Transverse colon (tissue), 4 donors: Measurements from ENCODE around the gene SMPD4. TPM values are rescaled to one million over a fixed set of nuclear protein-coding genes. Genes with fewer than 3 reads are reported as not detected.
"Not testable (repeated sequence)": the region's sequence is repeated elsewhere in the genome, so short reads cannot be mapped to it uniquely, and the experiment has no call there.

Experiments
- DNase-seq: peaks from one replicate; pipeline ENCODE4 v3.0.0-alpha.2; 2019
- H3K27ac ChIP-seq, 4 donors: fragments of 200-600 bp; sonication (generic); 2 replicates each; pipeline ENCODE4 v1.5.1; 2016 to 2018; ENCODE audit warnings: inconsistent platforms in 4 of 4
- H3K27me3 ChIP-seq: fragments of 200-600 bp; sonication (generic); 2 replicates; pipeline ENCODE4 v1.5.1; 2017; ENCODE audit warnings: inconsistent platforms
- H3K36me3 ChIP-seq, 4 donors: fragments of 200-600 bp; sonication (generic); 2 replicates each; pipeline ENCODE4 v1.5.1; 2017 to 2019; ENCODE audit warnings: inconsistent platforms in 4 of 4
- H3K4me1 ChIP-seq, 4 donors: fragments of 200-600 bp; sonication (generic); 2 replicates each; pipeline ENCODE4 v1.5.1; 2017 to 2020; ENCODE audit warnings: inconsistent platforms in 4 of 4
- H3K4me3 ChIP-seq, 4 donors: fragments of 200-600 bp; sonication (generic); 1 replicate in 1 of 4; 2 replicates in 3 of 4; pipeline versions ENCODE4 v1.5.1 to v1.6.1; 2017 to 2019; ENCODE audit warnings: inconsistent platforms in 4 of 4
- H3K9me3 ChIP-seq, 2 donors: fragments of 200-600 bp; sonication (generic); 2 replicates each; pipeline ENCODE4 v1.5.1; 2017 to 2019; ENCODE audit warnings: inconsistent platforms in 2 of 2
- EP300 ChIP-seq: sonication (generic); formaldehyde crosslinking; IDR thresholded peaks from one replicate; pipeline ENCODE4 v1.6.1; 2017; ENCODE audit warnings: antibody characterized with exemption, low read depth
- POLR2A ChIP-seq: fragments of 450-650 bp; IDR thresholded peaks from one replicate; pipeline ENCODE4 v1.6.1; 2016; ENCODE audit warnings: antibody characterized with exemption, mild to moderate bottlenecking, moderate library complexity
- POLR2AphosphoS5 ChIP-seq, 3 donors: sonication (generic); formaldehyde crosslinking; IDR thresholded peaks; one replicate each; pipeline ENCODE4 v1.6.1; 2016; ENCODE audit warnings: antibody characterized with exemption in 3 of 3
- WGBS, 2 donors: methylation state at CpG; one replicate each; pipeline ENCODE4 v1.1.5; 2018; ENCODE audit warnings: low coverage in 1 of 2; 5-methylcytosine and 5-hydroxymethylcytosine counted together
- in situ Hi-C, 4 donors: fragments of 200-750 bp; cut with MboI; loops; one replicate each; pipeline versions ENCODE4 v1.15.0 to v1.15.1; 2017; ENCODE audit warnings: low sequenced_read_pairs in 3 of 4, low pct_ligation_motif_present in 1 of 4, low pct_unique_long_range_greater_than_20kb in 1 of 4
- intact Hi-C: fragments of 100-400 bp; cut with DNase I; formaldehyde crosslinking; loops from one replicate; pipeline ENCODE4 v1.15.1; 2023; ENCODE audit warnings: low total_unique reads
- total RNA-seq, 4 donors: library from RNA; depleted of rRNA; stranded (reverse); fragments of >200 nt; gene quantifications; one replicate each; pipeline ENCODE4 v1.1.0, GENCODE V29; 2016
- TF ChIP-seq, protein P1 (sequence below), 5 experiments: fragments of 200-600 bp in 3 of 5; fragments of 450-650 bp in 2 of 5; sonication (generic) in 3 of 5; IDR thresholded peaks; 1 replicate in 2 of 5; 2 replicates in 3 of 5; pipeline ENCODE4 v1.5.1; 2016 to 2017; ENCODE audit warnings: antibody characterized with exemption in 5 of 5, inconsistent platforms in 3 of 5, mild to moderate bottlenecking in 2 of 5, moderate library complexity in 1 of 5

SMPD4 gene
- total RNA-seq, 4 donors from 2014 or later = 29.1 to 110 (median 52.8) TPM

DNA sequence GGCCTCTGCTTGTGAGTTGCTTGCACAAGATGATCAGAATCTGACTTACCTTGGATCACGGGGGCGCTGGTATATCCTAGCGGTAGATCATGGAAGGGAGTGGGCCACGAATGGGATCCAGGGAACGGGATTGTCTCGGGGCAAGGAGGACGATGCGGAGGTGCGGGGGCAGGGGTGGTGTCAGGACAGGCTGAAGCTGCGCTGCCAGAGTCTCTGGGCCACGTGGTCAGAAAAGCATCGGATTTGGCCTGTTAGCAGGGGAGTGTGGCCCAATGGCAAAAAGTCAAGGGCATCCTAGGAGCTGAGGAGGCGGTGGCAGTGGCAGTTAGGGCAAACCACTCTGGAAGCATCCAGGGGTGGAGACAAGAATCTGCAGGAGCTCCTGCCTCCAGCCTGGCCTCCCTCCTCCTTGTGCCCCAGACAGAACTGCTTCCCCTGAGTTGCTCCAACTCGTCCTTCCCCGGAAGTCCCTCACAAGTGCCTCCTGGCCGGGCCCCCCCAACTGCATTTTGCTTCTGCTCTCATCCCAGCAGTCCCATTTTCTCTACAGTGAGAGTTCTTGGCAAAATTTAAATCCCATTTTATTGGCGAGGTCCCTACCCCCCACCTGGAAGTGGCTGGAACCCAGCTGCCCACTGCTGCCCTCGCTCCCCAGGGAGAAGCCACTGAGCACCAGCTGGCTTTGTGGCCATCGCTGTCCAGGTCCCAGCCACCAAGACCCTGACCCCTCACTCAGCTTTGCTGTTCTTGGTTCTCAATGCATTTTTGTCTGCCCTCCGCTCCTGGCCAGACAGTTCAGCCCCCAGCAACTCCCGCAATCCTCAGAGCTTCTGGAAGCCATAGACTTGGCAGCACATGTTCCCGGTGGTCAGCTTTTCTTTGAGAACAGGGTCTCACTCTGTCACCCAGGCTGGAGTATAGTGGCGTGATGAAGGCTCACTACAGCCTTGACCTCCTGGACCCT lies 30.9 kb downstream of the SMPD4 start:
- Histone ChIP-seq H3K4me3 (no peak overlapping the region), H3K4me1 (peaks cover 0 to under 1% (median under 1%) of the 10 kb centered on the region in 4 donors), H3K9me3 (no peaks in the 10 kb centered on the region), H3K27me3 (peaks cover 9% of the 10 kb centered on the region), H3K36me3 (no peaks in the 10 kb centered on the region), H3K27ac (no peak overlapping the region)
- DNase-seq = no peak
- intact Hi-C loops = no loop called here
- TF ChIP-seq EP300 (no peak), POLR2A (no peak), POLR2AphosphoS5 (IDR thresholded peaks at IDR 0.05) (no peak)
- TF ChIP-seq, protein P1, sequence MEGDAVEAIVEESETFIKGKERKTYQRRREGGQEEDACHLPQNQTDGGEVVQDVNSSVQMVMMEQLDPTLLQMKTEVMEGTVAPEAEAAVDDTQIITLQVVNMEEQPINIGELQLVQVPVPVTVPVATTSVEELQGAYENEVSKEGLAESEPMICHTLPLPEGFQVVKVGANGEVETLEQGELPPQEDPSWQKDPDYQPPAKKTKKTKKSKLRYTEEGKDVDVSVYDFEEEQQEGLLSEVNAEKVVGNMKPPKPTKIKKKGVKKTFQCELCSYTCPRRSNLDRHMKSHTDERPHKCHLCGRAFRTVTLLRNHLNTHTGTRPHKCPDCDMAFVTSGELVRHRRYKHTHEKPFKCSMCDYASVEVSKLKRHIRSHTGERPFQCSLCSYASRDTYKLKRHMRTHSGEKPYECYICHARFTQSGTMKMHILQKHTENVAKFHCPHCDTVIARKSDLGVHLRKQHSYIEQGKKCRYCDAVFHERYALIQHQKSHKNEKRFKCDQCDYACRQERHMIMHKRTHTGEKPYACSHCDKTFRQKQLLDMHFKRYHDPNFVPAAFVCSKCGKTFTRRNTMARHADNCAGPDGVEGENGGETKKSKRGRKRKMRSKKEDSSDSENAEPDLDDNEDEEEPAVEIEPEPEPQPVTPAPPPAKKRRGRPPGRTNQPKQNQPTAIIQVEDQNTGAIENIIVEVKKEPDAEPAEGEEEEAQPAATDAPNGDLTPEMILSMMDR (IDR thresholded peaks at IDR 0.05) = no peak
- 92% methylated on average over 6 to 23 of the region's 23 CpGs for WGBS, 2 donors
- in situ Hi-C loops = loop anchor here in 2 of 4 donors (25.0 kb wide), 1 partner anchor 187 kb away; the partner anchor contains the start of gene IMP4 (in 2 of the 2)

DNA sequence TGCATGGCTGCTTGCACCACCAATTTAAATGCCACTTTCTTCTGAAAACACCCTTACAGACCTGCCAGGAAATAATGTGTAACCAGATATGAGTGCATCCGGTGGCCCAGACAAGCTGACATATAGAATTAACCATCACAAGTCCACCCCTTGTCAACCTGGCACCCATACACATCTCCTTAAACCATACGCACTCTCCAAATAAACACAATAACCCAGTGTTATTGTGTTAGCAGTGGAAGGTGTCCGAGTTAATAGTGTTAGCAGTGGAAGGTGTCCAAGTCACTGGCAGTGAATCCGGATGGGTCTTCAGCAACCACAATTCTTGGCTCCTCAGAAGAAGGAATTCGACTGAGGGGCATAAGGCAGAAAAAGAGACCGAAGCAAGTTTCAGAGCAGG lies 32.9 kb downstream of the SMPD4 start:
- peaks cover 25% of the 10 kb centered on the region for H3K27me3 ChIP-seq
- 49 to 75% methylated on average over 4 to 6 of the region's 6 CpGs for WGBS, 2 donors
- intact Hi-C loops, H3K9me3 ChIP-seq, H3K27ac ChIP-seq, H3K4me3 ChIP-seq, in situ Hi-C loops, H3K36me3 ChIP-seq, DNase-seq: not testable (repeated sequence)
- H3K4me1 ChIP-seq = peaks cover 0 to 11% (median 3%) of the 10 kb centered on the region in 4 donors

DNA sequence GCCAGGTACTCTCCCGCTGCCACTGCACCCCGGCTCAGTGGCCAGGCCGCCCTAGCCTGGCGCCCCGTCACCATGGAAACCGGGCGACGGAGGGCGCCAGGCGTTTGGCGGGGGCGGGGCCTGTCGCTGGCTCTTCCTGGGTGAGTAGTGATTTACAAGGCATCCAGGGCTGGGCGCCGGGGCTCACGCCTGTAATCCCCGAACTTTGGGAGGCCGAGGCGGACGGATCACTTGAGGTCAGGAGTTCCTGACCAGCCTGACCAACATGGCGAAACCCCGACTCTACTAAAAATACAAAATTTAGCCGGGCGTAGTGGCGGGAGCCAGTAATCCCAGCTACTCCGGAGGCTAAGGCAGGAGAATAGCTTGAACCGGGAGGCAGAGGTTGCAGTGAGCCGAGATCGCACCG lies 36.4 kb downstream of the SMPD4 start, which contains the start of gene CCDC74B:
CCDC74B (minus strand) TSS at position 107 of the 409 bp plus-strand sequence. CDS start 116 bp downstream, outside the sequence.
- Histone ChIP-seq H3K4me3 (peak within 1 kb of the TSS in 3 of 4 donors; percentile 19 to 48 (median 30)), H3K27me3 (peaks cover 30% of the 10 kb centered on the region), H3K4me1 (peaks cover 0 to 11% (median 3%) of the 10 kb centered on the region in 4 donors)
- H3K27ac ChIP-seq, H3K9me3 ChIP-seq, H3K36me3 ChIP-seq, intact Hi-C loops, in situ Hi-C loops: not testable (repeated sequence)
- WGBS, 2 donors = 8% methylated on average over 16 of the region's 30 CpGs; no CpG with 5 or more reads in 1 of the 2 donors
- DNase-seq = peak; percentile 50

DNA sequence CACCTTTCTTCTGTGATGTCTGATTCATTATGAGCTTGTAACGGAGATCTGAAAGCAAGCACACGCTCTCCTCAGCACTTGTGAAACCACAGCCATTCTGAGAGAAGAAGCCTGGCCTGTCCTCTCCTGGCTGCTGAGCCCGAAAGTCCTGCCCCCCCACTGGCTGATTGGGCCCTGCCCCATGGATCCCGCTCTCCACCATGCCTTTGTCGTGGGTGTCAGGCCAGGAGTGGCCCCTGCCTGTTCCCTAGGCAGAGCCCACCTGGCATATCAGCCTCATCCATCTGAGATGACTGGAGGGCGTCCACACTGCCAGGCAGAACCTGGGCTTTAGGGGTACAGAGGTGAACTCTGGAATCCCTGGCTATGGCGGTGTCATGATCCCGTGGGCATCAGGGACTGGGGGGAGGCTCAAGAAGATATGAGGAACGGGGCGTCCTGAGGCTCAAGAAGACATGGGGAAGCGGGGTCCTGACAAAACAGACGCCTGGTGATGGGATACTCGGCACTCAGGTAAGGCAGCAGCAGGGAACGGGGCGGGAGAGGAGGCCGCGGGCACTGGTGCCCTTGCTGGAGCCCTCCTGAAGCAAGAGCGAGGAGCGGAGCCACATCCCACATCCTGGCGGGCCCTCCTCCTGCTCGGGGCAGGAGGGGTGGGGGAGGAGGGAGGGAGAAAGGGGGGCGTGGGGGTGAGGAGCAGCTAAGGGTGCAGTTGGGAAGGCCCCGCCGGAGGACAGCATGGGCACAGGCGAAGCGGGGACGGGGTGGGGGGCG lies 37.9 kb downstream of the SMPD4 start:
- in situ Hi-C loops, intact Hi-C loops, DNase-seq, H3K27ac ChIP-seq, H3K36me3 ChIP-seq, H3K9me3 ChIP-seq: not testable (repeated sequence)
- 50% methylated on average over 18 of the region's 28 CpGs; no CpG with 5 or more reads in 1 of the 2 donors for WGBS, 2 donors
- Histone ChIP-seq H3K4me1 (peaks cover 0 to 11% (median 3%) of the 10 kb centered on the region in 4 donors), H3K27me3 (peaks cover 30% of the 10 kb centered on the region), H3K4me3 (peak overlapping the region in 2 of 4 donors; percentile 30 to 48)

DNA sequence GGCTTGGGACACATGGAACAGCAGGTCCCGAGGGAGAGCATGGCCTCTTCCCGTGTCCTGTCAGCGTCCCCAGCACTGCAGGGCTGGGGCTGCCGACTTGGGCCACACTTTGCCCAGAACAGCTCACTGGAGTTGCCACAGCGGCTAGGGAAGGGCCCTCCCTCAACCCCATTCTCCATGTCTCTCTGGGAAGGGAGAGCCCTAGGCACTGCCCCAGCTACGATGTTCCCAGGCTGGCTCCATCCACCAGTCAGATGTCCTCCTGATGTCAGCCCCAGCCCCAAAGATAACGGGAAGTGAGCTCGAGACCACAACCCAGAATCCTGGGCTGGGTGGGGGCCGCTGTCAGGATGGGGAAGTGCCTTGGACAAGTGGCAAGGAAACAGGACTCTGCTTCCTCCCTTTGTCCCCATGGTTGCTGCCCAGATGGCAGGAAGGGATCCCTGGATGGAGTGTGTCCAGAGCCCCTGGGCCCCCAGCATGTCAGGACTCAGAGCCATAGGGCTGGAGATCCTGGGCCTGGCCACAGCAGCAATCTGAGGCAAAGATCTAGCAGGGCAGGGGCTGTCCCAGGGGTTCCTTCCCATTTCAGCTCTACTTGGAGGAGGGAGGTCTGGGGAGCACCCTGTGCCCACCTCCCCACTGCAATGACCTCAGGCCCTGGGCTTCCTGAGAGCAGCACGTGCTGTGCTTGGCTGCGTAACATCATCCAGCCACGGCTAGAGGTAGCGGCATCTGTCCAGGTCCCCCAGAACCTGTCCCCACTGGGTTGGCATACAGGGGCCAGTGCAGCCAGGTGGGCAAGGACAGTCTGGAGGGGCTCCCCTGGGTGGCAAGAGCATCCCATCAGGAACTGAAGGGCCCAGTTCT lies 38.8 kb downstream of the SMPD4 start:
- H3K27ac ChIP-seq, in situ Hi-C loops, intact Hi-C loops, DNase-seq, H3K36me3 ChIP-seq, H3K9me3 ChIP-seq, H3K4me3 ChIP-seq: not testable (repeated sequence)
- Histone ChIP-seq H3K4me1 (peaks cover 0 to 11% (median 3%) of the 10 kb centered on the region in 4 donors), H3K27me3 (peaks cover 30% of the 10 kb centered on the region)
- 95% methylated on average over 11 of the region's 13 CpGs; no CpG with 5 or more reads in 1 of the 2 donors for WGBS, 2 donors

DNA sequence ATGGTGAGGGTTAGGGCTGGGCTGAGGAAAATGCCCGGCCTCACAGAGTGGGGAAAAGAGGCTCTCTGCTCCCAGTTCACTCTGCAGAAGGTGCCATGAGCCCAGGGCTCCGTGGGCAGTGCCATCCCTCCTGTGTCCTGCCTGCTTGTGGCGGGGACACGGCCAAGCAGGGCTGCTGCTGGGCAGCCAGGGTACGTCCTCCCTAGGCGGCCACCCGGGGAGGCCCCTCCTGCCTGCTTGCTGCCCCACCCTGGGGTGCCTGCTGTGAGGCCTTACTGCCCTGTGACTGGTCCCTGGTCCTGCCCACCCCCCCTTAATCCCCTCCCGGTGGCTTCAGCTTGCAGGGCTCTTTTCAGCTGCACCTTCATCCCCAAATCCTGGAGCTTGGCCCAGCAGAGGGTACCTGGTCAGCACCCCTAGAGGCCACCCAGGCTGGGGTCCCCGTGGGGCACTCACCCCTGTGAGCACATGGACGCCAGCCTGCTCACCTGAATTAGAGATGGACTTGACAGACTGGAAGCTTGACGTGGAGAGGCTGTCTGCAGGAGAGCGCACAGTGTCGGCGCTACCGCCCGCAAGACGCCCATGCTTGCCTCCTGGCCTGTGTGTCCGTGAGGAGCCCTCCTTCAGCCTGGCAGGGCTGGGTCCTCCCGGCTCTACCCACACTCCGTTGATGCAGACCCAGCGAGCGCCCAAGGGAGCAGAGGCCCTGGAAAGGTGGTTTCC lies 39.6 kb downstream of the SMPD4 start:
- peaks cover 0 to 11% (median 3%) of the 10 kb centered on the region in 4 donors for H3K4me1 ChIP-seq
- H3K36me3 ChIP-seq, DNase-seq, intact Hi-C loops, in situ Hi-C loops, H3K4me3 ChIP-seq, H3K9me3 ChIP-seq, H3K27ac ChIP-seq: not testable (repeated sequence)
- H3K27me3 ChIP-seq = peaks cover 29% of the 10 kb centered on the region
- WGBS, 2 donors = 82% methylated on average over 7 of the region's 22 CpGs; no CpG with 5 or more reads in 1 of the 2 donors

DNA sequence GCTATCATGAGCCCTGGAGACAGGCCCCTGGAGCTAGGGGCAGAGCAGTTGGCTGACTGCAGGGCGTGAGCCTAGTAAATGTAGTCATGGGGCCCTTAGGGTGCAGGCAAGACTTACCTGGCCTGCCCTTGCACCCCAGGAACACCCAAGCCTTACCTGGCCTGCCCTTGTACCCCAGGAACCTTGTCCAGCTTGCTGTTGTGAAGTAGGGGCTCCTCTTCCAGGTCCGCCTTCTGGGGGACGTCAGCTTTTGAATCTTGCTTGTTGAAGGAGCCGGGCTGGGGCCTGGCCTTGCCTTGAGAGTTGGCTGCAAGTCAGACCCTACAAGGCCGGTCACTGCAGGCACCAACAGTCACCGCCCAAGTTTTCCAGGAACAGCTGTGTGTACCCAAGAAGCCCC lies 40.4 kb downstream of the SMPD4 start:
- WGBS, 2 donors = no CpG with 5 or more reads among the region's 6 CpGs
- Histone ChIP-seq H3K27me3 (peaks cover 21% of the 10 kb centered on the region), H3K4me1 (peaks cover 0 to 11% (median 3%) of the 10 kb centered on the region in 4 donors)
- in situ Hi-C loops, H3K36me3 ChIP-seq, H3K9me3 ChIP-seq, H3K27ac ChIP-seq, intact Hi-C loops, H3K4me3 ChIP-seq, DNase-seq: not testable (repeated sequence)

DNA sequence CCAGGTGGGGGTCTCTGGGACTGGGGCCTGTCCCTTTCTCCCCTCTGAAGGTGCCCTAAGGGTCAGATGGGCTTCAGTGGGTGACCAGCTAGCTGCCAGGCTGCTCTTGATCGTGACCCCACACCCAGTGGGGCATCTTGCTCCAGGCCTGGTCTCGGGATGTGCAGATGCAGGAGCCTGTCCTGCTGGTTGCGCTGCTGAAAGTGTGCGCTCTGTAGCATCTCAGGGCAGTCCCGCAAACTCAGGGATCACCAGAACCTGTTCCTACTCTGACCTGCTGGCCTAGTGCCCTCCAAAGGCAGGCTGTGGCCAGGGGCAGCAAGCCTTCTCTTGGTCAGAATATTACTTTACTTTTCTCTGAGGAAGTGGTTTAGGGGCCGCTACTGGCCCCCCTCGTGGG lies 40.9 kb downstream of the SMPD4 start:
- intact Hi-C loops, H3K9me3 ChIP-seq, DNase-seq, H3K36me3 ChIP-seq, H3K4me3 ChIP-seq, H3K27ac ChIP-seq, in situ Hi-C loops: not testable (repeated sequence)
- Histone ChIP-seq H3K27me3 (peaks cover 21% of the 10 kb centered on the region), H3K4me1 (peaks cover 0 to 11% (median 3%) of the 10 kb centered on the region in 4 donors)
- 60% methylated on average over 4 of the region's 7 CpGs; no CpG with 5 or more reads in 1 of the 2 donors for WGBS, 2 donors
